ENCODE measurements around the gene EGLN3.

DNA sequence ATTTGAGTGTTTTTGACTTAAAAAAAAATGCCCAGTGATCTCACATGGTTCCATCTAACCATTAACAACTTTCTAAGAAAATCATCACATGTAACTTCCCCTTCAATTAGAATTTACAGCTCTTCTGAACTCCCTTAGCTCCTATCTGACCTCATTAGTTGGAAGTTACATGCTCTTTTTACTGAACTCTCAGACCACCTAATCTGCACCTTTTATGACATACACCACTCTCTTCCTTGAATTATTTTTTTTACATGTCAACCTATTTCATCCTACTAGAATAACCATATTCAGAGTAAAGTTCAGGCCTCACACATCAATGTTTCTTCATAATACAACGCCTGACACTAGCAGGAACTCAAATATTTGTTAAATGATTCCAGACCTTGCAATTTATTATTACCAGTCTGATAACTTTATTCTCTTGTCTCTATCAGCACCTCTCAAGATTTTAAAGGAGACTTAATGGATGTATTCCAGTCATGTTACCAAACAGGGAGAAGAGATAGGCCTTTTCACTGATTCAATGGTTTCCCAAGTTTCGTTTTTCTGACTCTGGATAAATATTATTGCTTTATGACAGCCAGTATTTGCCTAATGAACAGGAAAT, 21.0 kb downstream of the EGLN3 start:
- TF ChIP-seq, protein P1, sequence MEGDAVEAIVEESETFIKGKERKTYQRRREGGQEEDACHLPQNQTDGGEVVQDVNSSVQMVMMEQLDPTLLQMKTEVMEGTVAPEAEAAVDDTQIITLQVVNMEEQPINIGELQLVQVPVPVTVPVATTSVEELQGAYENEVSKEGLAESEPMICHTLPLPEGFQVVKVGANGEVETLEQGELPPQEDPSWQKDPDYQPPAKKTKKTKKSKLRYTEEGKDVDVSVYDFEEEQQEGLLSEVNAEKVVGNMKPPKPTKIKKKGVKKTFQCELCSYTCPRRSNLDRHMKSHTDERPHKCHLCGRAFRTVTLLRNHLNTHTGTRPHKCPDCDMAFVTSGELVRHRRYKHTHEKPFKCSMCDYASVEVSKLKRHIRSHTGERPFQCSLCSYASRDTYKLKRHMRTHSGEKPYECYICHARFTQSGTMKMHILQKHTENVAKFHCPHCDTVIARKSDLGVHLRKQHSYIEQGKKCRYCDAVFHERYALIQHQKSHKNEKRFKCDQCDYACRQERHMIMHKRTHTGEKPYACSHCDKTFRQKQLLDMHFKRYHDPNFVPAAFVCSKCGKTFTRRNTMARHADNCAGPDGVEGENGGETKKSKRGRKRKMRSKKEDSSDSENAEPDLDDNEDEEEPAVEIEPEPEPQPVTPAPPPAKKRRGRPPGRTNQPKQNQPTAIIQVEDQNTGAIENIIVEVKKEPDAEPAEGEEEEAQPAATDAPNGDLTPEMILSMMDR (IDR thresholded peaks at IDR 0.05), result no peak
- TF ChIP-seq POLR2A (IDR thresholded peaks at IDR 0.05), result no peak
